ENCODE results near the gene MAD1L1.

DNA sequence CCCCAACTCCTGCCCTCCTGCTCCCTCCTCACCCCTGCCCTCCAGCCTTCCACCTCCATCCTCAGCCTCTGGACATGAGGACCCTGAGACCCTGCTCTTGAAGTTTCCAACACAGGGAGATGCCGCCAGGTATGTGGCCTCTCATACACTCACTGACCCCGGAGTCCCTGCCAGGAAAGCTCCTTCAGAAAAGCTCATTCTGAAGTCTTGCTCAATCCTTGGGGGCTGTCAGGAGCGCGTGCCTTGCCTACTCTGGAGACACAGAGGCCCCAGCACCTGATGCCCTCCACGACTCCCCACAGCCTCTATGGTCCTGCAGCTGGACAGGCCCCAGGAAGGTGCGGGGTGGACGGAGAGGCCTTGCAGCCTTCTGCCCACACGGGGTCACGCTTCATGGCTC is 20.3 kb upstream of the MAD1L1 start:
- TF ChIP-seq, protein P1, sequence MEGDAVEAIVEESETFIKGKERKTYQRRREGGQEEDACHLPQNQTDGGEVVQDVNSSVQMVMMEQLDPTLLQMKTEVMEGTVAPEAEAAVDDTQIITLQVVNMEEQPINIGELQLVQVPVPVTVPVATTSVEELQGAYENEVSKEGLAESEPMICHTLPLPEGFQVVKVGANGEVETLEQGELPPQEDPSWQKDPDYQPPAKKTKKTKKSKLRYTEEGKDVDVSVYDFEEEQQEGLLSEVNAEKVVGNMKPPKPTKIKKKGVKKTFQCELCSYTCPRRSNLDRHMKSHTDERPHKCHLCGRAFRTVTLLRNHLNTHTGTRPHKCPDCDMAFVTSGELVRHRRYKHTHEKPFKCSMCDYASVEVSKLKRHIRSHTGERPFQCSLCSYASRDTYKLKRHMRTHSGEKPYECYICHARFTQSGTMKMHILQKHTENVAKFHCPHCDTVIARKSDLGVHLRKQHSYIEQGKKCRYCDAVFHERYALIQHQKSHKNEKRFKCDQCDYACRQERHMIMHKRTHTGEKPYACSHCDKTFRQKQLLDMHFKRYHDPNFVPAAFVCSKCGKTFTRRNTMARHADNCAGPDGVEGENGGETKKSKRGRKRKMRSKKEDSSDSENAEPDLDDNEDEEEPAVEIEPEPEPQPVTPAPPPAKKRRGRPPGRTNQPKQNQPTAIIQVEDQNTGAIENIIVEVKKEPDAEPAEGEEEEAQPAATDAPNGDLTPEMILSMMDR (conservative IDR thresholded peaks at IDR 0.05; ENCODE audit: low read depth, low read length): no peak
- TF ChIP-seq EZH2 (IDR thresholded peaks at IDR 0.05; ENCODE audit: borderline replicate concordance, low read depth, low read length, poor library complexity, severe bottlenecking): no peak
